Left renal pelvis (tissue), 4 donors: ENCODE data around the gene SPTLC3. TPM values are rescaled to one million over a fixed set of nuclear protein-coding genes. Genes with fewer than 3 reads are reported as not detected.
"Not testable (repeated sequence)": the region's sequence is repeated elsewhere in the genome, so short reads cannot be mapped to it uniquely, and the experiment has no call there.

Source experiments
- DNase-seq, 4 donors: peaks; one replicate each; pipeline ENCODE4 v3.0.0-alpha.2; 2013; ENCODE audit warnings: low read depth in 4 of 4, low spot score in 3 of 4
- polyA plus RNA-seq, 4 donors: library from polyadenylated mRNA; unstranded; fragments of 120-200 nt; gene quantifications; one replicate each; pipeline ENCODE4 v1.2.1, GENCODE V29; 2013; ENCODE audit not compliant: insufficient read length in 4 of 4

The SPTLC3 gene
- 10 to 100 TPM in 3 of 4 donors, 1 to 10 TPM in 1; 7.9 to 24.7 (median 21.5) TPM for polyA plus RNA-seq

DNA sequence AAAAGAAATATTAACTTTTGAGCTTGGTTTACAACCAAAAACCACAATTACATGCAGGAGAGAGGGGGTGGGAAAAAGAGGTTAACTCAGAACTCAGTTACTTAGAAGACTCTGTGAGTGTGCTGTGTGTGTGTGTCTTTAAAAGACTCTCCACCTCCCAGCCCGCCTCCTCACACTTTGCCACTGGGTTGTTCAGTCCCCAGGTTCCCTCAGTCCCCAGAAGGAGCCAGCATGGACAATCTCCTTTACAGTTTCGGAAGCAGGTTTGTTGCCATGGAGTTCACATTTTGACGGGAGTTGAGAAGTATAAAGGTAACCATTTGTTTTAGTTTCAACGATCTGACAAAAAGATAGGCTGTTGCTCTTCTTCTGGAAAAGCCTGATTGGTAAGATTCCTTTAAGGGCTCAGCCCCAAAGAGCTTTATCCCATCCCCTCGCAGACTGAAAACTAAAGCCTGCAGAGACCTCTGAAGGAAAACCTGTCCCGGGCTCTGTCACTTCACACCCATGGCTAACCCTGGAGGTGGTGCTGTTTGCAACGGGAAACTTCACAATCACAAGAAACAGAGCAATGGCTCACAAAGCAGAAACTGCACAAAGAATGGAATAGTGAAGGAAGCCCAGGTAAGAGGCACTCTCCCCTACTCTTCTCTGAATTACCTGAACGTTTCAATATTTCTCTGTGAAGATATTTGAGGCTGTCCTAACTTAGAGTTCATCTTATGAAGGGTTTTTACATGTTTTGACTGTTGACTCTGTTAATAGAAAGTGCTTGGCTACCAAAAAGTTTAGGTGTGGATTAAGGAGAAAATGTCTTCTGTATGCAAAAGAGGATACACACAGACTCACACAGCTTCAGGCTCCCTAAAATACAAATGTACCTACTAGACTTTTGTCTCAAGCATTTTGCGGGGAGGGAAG is at the start of gene SPTLC3:
SPTLC3 (plus strand) TSS at position 212 of the 921 bp plus-strand sequence; CDS start at position 508, 296 bp downstream.
- peak in 3 of 4 donors; percentile 27 to 38 (median 35) for DNase-seq

DNA sequence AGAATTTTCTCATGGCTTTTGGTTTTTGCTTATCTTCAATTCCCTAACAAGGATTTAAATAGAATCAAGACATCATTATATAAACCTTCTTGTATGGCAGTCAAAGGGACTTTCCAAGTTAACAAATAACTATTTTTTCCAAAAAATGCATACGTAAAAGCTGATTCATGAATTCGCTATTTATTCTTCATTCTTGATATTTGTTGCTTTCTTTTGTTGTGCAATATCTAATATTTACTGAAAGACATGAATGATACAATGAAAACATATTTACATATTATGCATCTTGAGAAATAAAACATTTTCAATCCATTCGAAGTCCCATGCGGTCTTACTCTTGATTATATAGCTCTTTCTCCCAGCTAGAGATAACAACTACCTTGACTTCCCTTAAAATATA is 47.0 kb upstream of the SPTLC3 start:
- no peak for DNase-seq

DNA sequence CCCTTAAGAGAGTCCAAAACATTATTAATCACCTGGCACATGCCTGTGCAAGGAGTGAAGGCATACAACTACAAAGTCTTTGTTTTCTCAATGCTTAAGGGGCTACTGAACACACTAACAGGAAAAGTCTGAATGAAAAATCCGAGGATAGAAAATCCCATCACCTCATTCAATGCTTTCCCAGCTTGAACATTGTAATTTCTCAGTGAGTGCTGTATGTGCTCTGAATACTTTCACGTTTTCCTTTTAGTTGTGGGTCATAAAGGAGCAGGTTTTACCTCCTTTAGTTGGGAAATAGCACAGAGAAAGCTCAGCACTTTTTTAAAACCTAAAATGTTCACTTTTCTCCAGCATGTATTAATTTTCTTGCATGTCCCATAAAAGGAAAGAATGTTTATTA is 45.9 kb upstream of the SPTLC3 start:
- no peak for DNase-seq

DNA sequence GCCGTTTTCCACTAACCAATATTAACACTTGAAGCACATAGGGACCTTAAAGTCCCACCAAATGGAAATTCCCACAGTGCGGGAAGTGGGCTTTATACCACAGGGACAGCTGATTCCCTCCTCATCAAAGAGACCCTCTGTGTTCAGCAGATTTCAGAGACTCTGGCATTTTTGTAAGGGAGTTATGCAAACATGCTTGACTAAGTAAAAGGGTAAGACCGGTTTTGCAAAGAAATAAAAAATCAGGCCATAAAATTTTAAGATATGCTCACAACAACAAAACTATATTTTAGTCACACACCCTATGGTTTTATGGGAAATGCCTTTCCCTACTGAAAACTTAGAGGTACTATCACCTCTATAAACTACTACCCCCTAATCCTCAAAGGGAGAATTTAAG is 45.4 kb upstream of the SPTLC3 start:
- peak in 2 of 4 donors; percentile 14 to 25 for DNase-seq

GRCh38 chr20:12965212-12965869 is 43.4 kb upstream of the SPTLC3 start:
- no peak for DNase-seq

- DNase-seq = no peak
These were observed 42.9 kb upstream of the SPTLC3 start for GRCh38 chr20:12965870-12966251.

- DNase-seq = no peak
These were observed 42.2 kb upstream of the SPTLC3 start for GRCh38 chr20:12966468-12967085.

GRCh38 chr20:12967932-12968331 is 40.8 kb upstream of the SPTLC3 start:
- DNase-seq = no peak

DNA sequence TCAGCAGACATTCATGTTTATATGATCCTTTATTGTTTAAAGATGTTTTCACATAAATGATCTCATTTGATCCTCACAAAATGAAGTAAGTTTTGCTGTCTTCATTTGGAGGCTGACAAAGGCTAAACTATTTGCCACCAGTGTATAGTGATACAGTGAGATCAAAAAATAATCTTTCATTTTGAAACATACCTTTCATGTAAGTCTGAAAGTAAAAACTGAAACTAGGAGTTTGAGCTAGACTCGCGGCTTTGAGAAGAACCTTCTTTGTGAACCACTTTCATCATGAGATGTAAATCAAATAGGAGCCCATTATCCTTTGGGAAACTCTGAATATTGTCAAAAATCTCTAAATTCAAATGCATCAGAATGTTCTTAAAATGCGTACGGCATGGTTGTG is 40.3 kb upstream of the SPTLC3 start:
- DNase-seq = no peak

GRCh38 chr20:12969071-12969669 is 39.6 kb upstream of the SPTLC3 start:
- no peak for DNase-seq

GRCh38 chr20:12970372-12970821 is 38.4 kb upstream of the SPTLC3 start:
- DNase-seq = peak in 1 of 4 donors; percentile 18

- DNase-seq = no peak
These were observed 32.8 kb upstream of the SPTLC3 start for GRCh38 chr20:12975833-12976608.

DNA sequence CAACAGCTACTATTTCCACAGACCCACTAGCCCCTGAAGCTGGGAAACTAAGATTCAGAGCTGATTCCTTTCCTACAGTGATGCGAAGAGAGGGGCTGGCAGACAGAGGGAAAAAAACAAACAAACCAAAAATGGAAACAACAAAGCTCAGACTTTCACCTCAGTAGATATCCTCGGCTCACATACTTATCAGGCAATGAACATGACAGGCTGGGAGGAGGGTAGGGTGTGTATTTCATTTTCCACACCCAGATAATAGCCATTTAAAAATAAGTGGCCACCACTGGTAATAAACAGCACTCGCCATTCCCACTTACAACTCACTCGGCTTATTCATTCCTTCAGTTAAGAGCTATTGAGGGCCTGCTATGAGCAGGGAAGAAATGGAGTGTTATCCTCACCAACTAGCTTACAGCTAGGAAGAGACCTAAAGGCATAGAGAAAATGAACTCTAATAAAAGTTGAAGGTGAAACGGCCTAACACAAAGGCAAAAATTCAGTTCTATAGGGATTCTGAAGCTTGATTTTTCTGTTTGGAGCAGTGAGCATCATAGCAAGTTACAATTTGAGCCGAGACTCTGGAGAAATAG is 32.0 kb upstream of the SPTLC3 start:
- no peak for DNase-seq

- no peak for DNase-seq
These were observed 31.2 kb upstream of the SPTLC3 start for GRCh38 chr20:12977328-12978125.

- DNase-seq = no peak
These were observed 30.7 kb upstream of the SPTLC3 start for GRCh38 chr20:12978126-12978394.

DNA sequence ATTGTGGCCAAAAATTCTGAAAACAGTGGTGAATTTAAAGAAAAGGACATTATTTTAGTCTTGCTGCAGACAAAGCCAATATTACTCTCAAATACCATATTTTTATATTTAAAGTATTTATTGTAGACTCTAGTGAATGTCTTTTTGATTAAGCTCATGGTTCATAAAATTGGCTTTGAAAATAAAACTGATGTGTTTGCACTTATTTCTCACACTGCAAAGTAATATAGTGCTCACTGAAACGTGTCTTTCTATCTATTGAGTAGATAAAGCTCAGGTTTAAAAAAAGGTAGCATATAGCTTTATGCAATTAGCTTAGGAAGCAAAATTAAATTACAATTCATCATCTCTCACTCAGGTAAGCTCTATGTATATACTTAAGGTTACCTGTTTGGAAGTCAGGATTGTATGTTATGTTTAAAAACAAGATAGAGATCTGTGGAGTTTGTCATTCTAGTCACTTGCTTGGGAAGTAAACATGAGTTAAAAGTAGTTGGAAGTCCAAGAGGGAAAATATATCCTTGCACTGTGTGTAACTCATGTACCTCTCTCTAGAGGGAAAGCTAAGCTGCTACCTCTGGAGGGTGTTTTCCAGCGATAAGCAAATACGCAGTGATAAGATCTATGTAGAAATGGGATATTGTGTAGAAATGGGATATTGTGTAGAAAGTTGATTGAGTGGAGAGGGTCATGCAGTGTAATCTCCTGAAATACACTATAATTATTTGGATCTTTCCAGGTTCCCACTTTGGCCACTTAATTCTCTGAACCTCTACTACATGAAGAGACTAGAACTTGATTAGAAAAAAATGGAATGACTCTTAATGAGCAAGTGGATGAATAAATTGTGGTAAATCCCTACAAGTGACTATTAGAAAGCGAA is 29.9 kb upstream of the SPTLC3 start:
- no peak for DNase-seq

DNA sequence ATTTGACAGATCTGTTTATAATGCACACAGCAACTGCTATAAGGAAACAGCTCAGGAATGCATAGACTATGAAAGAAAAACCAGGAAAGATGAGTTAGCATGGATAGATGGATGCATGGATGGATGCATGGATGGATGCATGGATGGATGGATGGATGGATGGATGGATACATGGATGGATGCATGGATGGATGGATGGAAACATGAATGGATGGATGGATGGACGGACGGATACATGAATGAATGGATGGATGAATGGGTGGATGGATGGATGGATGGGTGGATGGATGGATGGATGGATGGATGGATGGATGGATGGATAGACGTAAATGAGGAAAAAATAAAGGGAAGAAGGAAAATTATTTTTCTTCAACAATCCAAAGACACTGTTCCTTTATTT is 29.1 kb upstream of the SPTLC3 start:
- DNase-seq = not testable (repeated sequence)

GRCh38 chr20:12982098-12982497 is 26.7 kb upstream of the SPTLC3 start:
- no peak for DNase-seq
